Stimulated activated CD4-positive, alpha-beta T cell treated with anti-CD3 and anti-CD28 coated beads, Interleukin-1b, Interleukin-23, amount 100 ng/mL, for 4 hours (primary cell): Measurements from ENCODE around the gene RAB40C.
A peak's percentile ranks its signal among the peaks of the same experiment; 100 is the strongest.
"Not testable (repeated sequence)": the region's sequence is repeated elsewhere in the genome, so short reads cannot be mapped to it uniquely, and the experiment has no call there.

Source experiments
- DNase-seq, 2 donors: peaks; one replicate each; pipeline ENCODE4 v3.0.0-alpha.2; 2020; ENCODE audit warnings: low read depth in 2 of 2

The RAB40C gene

GRCh38 chr16:590815-591200 lies 942 bp downstream of the RAB40C start:
- no peak for DNase-seq

- no peak for DNase-seq
Observed at GRCh38 chr16:591231-591630, 1.4 kb downstream of the RAB40C start.

- no peak for DNase-seq
Observed at GRCh38 chr16:591892-592517, 2.1 kb downstream of the RAB40C start.

GRCh38 chr16:592518-593306 lies 2.8 kb downstream of the RAB40C start:
- DNase-seq, result no peak

- no peak for DNase-seq
Observed at GRCh38 chr16:593406-593805, 3.5 kb downstream of the RAB40C start.

GRCh38 chr16:593807-594206 lies 3.9 kb downstream of the RAB40C start:
- DNase-seq, result no peak

- no peak for DNase-seq
Observed at GRCh38 chr16:595094-595528, 5.2 kb downstream of the RAB40C start.

GRCh38 chr16:595942-596735 lies 6.3 kb downstream of the RAB40C start:
- no peak for DNase-seq

GRCh38 chr16:596736-597060 lies 6.8 kb downstream of the RAB40C start:
- no peak for DNase-seq

- not testable (repeated sequence) for DNase-seq
Observed at GRCh38 chr16:597655-598054, 7.8 kb downstream of the RAB40C start.

- no peak for DNase-seq
Observed at GRCh38 chr16:598823-599739, 9.2 kb downstream of the RAB40C start.

- DNase-seq, result no peak
Observed at GRCh38 chr16:600781-601180, 10.9 kb downstream of the RAB40C start.

GRCh38 chr16:603933-604332 lies 14.1 kb downstream of the RAB40C start:
- DNase-seq, result no peak

- DNase-seq, result no peak
Observed at GRCh38 chr16:606656-607307, 16.9 kb downstream of the RAB40C start.

- peak in 1 of 2 donors; percentile 32 for DNase-seq
Observed at GRCh38 chr16:608019-608418, 18.2 kb downstream of the RAB40C start.

- no peak for DNase-seq
Observed at GRCh38 chr16:609316-609715, 19.4 kb downstream of the RAB40C start.

- no peak for DNase-seq
Observed at GRCh38 chr16:609984-610383, 20.1 kb downstream of the RAB40C start.

GRCh38 chr16:610513-611381 lies 20.9 kb downstream of the RAB40C start:
- peak; percentile 50 to 55 for DNase-seq

- no peak for DNase-seq
Observed at GRCh38 chr16:615122-615521, 25.3 kb downstream of the RAB40C start.
